ENCODE results near the gene TMEM33.
"Not testable (repeated sequence)": the region's sequence is repeated elsewhere in the genome, so short reads cannot be mapped to it uniquely, and the experiment has no call there.

TMEM33 gene

DNA sequence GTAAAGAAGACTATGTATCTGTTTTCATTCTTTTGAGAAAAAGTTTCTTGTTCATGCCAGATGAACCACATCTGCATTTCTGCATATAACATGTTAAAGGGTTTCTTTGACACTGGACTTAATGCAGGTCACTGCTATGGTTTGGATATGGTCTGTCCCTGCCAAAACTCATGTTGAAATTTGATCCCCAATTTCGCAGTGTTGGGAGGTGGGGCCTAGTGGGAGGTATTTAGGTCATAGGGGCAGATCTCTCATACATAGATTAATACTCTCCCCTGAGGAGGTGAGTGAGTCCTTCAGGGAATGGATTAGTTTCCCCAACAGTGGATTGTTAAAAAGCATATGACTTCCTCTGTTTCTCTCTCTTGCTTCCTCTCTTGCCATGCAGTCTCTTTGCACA lies 45.9 kb upstream of the TMEM33 start:
- Mint-ChIP-seq H3K4me3 (no peak overlapping the region), H3K9me3 (no peaks in the 10 kb centered on the region), H3K4me1 (no peaks in the 10 kb centered on the region), H3K27me3 (ENCODE audit: low read depth, poor library complexity) (peaks cover 73% of the 10 kb centered on the region), H3K36me3 (ENCODE audit: low read depth) (no peaks in the 10 kb centered on the region), H3K27ac (no peak overlapping the region)
- no peak for DNase-seq
- TF ChIP-seq, protein P1, sequence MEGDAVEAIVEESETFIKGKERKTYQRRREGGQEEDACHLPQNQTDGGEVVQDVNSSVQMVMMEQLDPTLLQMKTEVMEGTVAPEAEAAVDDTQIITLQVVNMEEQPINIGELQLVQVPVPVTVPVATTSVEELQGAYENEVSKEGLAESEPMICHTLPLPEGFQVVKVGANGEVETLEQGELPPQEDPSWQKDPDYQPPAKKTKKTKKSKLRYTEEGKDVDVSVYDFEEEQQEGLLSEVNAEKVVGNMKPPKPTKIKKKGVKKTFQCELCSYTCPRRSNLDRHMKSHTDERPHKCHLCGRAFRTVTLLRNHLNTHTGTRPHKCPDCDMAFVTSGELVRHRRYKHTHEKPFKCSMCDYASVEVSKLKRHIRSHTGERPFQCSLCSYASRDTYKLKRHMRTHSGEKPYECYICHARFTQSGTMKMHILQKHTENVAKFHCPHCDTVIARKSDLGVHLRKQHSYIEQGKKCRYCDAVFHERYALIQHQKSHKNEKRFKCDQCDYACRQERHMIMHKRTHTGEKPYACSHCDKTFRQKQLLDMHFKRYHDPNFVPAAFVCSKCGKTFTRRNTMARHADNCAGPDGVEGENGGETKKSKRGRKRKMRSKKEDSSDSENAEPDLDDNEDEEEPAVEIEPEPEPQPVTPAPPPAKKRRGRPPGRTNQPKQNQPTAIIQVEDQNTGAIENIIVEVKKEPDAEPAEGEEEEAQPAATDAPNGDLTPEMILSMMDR (IDR thresholded peaks at IDR 0.05): no peak

DNA sequence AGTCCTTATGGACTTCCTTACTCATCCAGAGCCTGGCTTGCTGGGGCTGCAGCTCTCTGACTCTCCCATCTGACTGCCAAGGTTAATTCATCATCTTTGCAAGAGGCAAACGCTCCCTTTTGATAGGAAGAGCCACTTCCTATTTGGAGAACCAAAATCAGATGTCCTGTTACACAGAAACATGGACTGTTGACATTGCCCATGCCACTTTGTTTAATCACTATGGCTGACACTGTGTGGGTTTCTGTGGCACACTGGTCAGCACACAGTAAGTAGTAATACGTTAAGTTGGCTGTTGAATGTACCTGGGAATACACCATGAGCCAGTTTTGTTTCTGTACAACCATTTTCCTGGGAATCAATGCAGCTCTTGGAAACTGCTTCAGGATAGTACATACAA lies 45.1 kb upstream of the TMEM33 start:
- Mint-ChIP-seq H3K4me3 (no peak overlapping the region), H3K27ac (no peak overlapping the region), H3K9me3 (no peaks in the 10 kb centered on the region), H3K4me1 (no peaks in the 10 kb centered on the region), H3K27me3 (ENCODE audit: low read depth, poor library complexity) (peaks cover 69% of the 10 kb centered on the region), H3K36me3 (ENCODE audit: low read depth) (no peaks in the 10 kb centered on the region)
- DNase-seq: no peak
- TF ChIP-seq, protein P1 (IDR thresholded peaks at IDR 0.05): no peak

DNA sequence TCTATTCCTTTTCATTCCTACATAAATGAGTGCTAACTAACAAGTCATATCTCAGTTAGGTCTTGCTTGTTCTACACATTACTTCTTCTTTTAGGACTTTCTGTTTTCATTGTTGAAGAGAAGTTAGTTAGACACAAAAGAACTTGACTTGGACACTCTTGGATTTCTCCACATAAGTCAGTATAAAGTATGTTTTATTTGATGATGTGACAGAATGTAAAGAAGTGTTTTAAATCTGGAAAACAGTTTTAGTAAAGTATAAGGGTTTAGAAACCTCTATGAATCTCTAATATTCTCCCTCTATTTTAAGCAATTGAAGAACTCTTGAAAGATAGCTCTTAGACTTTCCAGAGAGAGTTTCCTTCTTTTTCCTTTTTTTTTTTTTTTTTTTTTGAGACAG lies 38.6 kb upstream of the TMEM33 start:
- TF ChIP-seq, protein P1 (IDR thresholded peaks at IDR 0.05): no peak
- Mint-ChIP-seq H3K4me1 (no peaks in the 10 kb centered on the region), H3K36me3 (ENCODE audit: low read depth) (no peaks in the 10 kb centered on the region), H3K9me3 (peaks cover 12% of the 10 kb centered on the region), H3K4me3 (no peak overlapping the region), H3K27me3 (ENCODE audit: low read depth, poor library complexity) (peaks cover 40% of the 10 kb centered on the region), H3K27ac (no peak overlapping the region)
- no peak for DNase-seq

DNA sequence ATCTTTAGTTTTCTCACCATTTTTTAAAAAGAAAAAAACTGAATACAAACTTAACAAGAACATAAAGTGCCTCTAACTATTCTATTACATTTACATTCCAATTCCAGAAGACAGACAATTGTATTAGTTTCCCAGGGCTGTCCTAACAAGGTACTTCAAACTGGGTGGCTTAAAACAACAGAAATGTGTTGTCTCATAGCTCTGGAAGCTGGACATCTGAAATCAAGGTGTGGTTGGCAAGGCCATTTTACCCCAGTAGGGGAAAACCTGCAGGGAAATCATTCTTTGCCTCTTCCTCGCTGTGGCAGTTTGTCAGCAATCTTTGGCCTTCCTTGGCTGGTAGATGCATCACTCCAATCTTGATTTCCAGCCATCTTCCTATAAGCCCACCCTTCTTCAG lies 37.5 kb upstream of the TMEM33 start:
- peaks cover 23% of the 10 kb centered on the region for H3K9me3 Mint-ChIP-seq
- TF ChIP-seq, protein P1 (IDR thresholded peaks at IDR 0.05): no peak
- no peak overlapping the region for H3K4me3 Mint-ChIP-seq
- no peak overlapping the region for H3K27ac Mint-ChIP-seq
- DNase-seq: no peak
- H3K27me3 Mint-ChIP-seq (ENCODE audit: low read depth, poor library complexity): peaks cover 34% of the 10 kb centered on the region
- no peaks in the 10 kb centered on the region for H3K4me1 Mint-ChIP-seq
- no peaks in the 10 kb centered on the region for H3K36me3 Mint-ChIP-seq (ENCODE audit: low read depth)

DNA sequence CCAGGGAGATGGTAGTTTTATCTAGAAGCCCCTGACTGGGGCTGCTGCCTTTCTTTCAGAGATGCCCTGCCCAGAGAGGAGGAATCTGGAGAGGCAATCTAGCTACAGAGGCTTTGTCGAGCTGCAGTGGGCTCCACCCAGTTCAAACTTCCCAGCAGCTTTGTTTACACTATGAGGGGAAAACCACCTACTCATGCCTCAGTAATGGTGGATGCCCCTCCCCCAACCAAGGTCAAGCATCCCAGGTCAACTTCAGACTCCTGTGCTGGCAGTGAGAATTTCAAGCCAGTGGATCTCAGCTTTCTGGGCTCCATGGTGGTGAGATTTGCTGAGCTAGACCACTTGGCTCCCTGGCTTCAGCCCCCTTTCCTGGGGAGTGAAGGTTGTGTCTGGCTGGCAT lies 26.1 kb upstream of the TMEM33 start:
- peak; percentile 24 for DNase-seq
- H3K27me3 Mint-ChIP-seq (ENCODE audit: low read depth, poor library complexity); H3K36me3 Mint-ChIP-seq (ENCODE audit: low read depth); H3K4me3 Mint-ChIP-seq; H3K4me1 Mint-ChIP-seq; H3K27ac Mint-ChIP-seq: not testable (repeated sequence)
- peaks cover 19% of the 10 kb centered on the region for H3K9me3 Mint-ChIP-seq

DNA sequence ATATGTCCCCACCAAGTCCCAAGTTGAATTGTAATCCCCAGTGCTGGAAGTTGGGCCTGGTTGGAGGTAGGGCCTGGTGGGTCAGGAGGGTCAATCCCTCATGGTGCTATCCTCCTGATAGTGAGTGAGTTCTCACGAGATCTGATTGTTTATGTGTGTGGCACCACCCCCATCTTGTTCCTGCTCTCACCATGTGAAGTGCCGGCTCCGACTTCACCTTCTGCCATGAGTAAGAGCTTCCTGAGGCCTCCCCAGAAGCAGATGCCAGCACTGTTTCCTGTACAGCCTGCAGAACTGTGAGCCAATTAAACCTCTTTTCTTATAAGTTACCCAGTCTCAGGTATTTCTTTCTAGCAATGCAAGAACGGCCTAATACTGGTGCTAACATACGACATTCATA lies 22.7 kb upstream of the TMEM33 start:
- no peak for DNase-seq
- Mint-ChIP-seq H3K27me3 (ENCODE audit: low read depth, poor library complexity) (peaks cover 7% of the 10 kb centered on the region), H3K4me1 (peaks cover 9% of the 10 kb centered on the region), H3K4me3 (no peak overlapping the region), H3K9me3 (peaks cover 8% of the 10 kb centered on the region), H3K36me3 (ENCODE audit: low read depth) (peaks cover 3% of the 10 kb centered on the region), H3K27ac (no peak overlapping the region)
- TF ChIP-seq, protein P1 (IDR thresholded peaks at IDR 0.05): no peak

Measured in nephron progenitor cell (in vitro differentiated cells).